Mucosa of descending colon (tissue), 3 donors: Measurements from ENCODE around the gene CIDEA. TPM values are rescaled to one million over a fixed set of nuclear protein-coding genes. Genes with fewer than 3 reads are reported as not detected.
A peak's percentile ranks its signal among the peaks of the same experiment; 100 is the strongest.
"Not testable (repeated sequence)": the region's sequence is repeated elsewhere in the genome, so short reads cannot be mapped to it uniquely, and the experiment has no call there.

ENCODE experiments used
- ATAC-seq: fragments of 200-7000 bp; cut with Tn5 transposase; one replicate; pipeline ENCODE4 v1.9.1; 2020; ENCODE audit warnings: mild to moderate bottlenecking, moderate library complexity
- DNase-seq, 3 donors: peaks; one replicate each; pipeline ENCODE4 v3.0.0-alpha.2; 2020
- H3K36me3 ChIP-seq: fragments of 200-600 bp; one replicate; pipeline ENCODE4 v1.8.0; 2021; ENCODE audit warnings: low read depth, mild to moderate bottlenecking
- H3K4me1 ChIP-seq: fragments of 200-600 bp; one replicate; pipeline ENCODE4 v1.8.0; 2021; ENCODE audit warnings: low read depth, mild to moderate bottlenecking
- H3K4me3 ChIP-seq: fragments of 200-600 bp; one replicate; pipeline ENCODE4 v1.8.0; 2021; ENCODE audit warnings: mild to moderate bottlenecking
- H3K9me3 ChIP-seq: fragments of 200-600 bp; one replicate; pipeline ENCODE4 v1.8.0; 2021; ENCODE audit warnings: mild to moderate bottlenecking
- intact Hi-C, 2 donors: fragments of 100-400 bp; cut with DNase I in 1 of 2; cut with micrococcal nuclease in 1 of 2; formaldehyde crosslinking; loops; one replicate each; pipeline versions ENCODE4 v1.11.0 to v1.11.1; 2022; cut with DNase I, micrococcal nuclease
- total RNA-seq, 3 donors: library from RNA; stranded (reverse); fragmentation: NEBNext Ultra II Directional in 2 of 3; extraction: Animal tissue kit (Norgen Biotek cat#: 25700) in 2 of 3; gene quantifications; one replicate each; pipeline versions ENCODE4 v1.2.1 to v1.2.4, GENCODE V29; 2021 to 2023
- TF ChIP-seq, protein P1 (sequence below): fragments of 200-600 bp; IDR thresholded peaks from one replicate; pipeline ENCODE4 v1.8.0; 2022; ENCODE audit warnings: antibody characterized with exemption, mild to moderate bottlenecking
- donor health status: DM: no; HTN: no; CAD: no; lungs with moderate emphysema.
- donor health status: DM: no; HTN: no; CAD: no.
- donor health status: DM: no; HTN: yes; CAD: no.

Gene CIDEA
- total RNA-seq, 3 donors from 2014 or later = 0.58 to 0.98 TPM; not detected in 1

DNA sequence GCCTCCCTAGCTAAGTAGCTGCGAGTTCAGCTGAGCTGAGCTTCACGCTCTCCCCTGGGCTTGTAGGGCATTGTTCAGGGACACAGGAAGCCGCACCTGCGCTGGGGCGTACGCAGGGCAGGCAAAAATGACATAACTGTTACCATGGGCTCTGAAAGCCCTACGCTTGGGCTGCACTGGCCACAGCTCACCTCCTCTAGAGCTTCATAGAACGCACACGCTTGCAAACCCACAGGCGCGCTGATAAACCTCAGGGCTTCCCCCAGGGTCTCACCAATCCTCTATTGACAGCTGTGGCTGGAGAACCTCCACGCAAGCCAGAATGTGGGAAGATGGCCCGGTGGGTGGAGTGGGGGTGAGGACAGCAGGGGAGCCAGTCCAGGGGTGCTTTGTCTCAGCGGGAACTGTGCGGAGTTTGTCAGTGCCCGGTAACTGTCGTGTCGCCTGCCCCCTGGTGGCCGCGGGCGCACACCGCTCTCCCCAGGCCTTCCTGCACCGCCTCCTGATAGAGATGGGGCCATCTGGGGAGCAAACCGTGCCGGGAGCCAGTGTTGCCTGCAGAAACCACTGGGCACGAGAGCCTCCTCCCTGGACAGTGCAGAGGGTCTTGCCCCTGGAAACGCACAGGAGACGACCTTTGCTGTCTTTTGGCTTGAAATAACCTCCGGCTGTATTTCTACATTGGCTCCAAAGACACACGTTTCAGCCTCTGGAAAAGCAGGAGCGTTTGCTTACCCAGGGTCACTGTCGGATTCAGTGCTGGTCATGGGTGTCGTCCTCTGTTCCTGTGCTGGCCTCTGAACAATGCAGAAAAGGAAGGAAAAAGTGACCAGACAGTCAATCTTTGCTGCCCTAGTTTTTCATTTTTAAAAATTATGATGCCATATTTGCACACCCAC lies 17.0 kb upstream of the CIDEA start:
- ATAC-seq = peak; percentile 96
- intact Hi-C loops = no loop called here

DNA sequence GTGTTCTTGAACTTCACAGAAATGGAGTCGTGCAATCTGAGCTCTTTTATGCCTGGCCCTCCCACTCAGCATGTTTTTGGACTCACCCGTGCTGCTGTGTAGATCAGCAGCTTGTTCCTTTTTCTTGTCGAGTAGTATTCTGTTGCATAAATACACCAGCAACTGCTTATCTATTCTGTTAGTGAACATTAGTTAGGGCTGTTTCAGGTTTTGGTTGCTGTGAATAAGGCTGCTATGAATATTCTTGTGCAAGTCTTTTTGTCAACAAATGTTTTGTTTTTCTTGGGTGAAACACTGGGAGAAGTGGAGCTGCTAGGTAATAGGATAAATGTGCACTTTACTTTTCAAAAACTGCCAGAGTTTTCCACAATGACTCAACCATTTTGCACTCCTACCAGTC lies 15.3 kb upstream of the CIDEA start:
- intact Hi-C loops = no loop called here
- DNase-seq = no peak

More for the DNA sequence above, 17.0 kb upstream of the CIDEA start:
- TF ChIP-seq, protein P1, sequence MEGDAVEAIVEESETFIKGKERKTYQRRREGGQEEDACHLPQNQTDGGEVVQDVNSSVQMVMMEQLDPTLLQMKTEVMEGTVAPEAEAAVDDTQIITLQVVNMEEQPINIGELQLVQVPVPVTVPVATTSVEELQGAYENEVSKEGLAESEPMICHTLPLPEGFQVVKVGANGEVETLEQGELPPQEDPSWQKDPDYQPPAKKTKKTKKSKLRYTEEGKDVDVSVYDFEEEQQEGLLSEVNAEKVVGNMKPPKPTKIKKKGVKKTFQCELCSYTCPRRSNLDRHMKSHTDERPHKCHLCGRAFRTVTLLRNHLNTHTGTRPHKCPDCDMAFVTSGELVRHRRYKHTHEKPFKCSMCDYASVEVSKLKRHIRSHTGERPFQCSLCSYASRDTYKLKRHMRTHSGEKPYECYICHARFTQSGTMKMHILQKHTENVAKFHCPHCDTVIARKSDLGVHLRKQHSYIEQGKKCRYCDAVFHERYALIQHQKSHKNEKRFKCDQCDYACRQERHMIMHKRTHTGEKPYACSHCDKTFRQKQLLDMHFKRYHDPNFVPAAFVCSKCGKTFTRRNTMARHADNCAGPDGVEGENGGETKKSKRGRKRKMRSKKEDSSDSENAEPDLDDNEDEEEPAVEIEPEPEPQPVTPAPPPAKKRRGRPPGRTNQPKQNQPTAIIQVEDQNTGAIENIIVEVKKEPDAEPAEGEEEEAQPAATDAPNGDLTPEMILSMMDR = peak; percentile 87
- Histone ChIP-seq H3K36me3 (no peaks in the 10 kb centered on the region), H3K4me1 (no peaks in the 10 kb centered on the region), H3K9me3 (no peaks in the 10 kb centered on the region), H3K4me3 (no peak overlapping the region)
- DNase-seq = peak; percentile 64 to 88 (median 83)

DNA sequence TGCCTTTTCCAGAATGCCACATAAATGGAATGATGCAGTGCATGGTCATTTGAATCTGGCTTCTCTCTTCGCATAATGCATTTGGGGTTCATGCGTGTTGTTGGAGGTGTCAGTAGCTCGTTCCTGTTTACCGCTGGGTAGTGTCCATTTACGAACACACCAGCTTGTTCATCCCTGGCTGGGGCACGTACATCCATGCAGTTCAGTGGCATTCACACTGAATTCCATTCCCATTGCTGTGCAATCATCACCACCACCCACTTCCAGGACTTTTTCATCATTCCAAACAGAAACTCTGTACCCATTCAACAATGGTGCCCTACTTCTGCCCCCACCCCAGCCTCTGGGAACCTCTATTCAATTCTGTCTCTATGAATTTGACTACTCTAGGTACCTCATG lies 14.7 kb upstream of the CIDEA start:
- TF ChIP-seq, protein P1 = no peak
- DNase-seq = no peak
- Histone ChIP-seq H3K36me3 (no peaks in the 10 kb centered on the region), H3K4me3 (no peak overlapping the region), H3K9me3 (no peaks in the 10 kb centered on the region), H3K4me1 (no peaks in the 10 kb centered on the region)
- ATAC-seq = no peak
- intact Hi-C loops = no loop called here

More for the DNA sequence above, 15.3 kb upstream of the CIDEA start:
- no peak for ATAC-seq
- no peaks in the 10 kb centered on the region for H3K4me1 ChIP-seq
- H3K9me3 ChIP-seq = no peaks in the 10 kb centered on the region
- no peaks in the 10 kb centered on the region for H3K36me3 ChIP-seq
- no peak overlapping the region for H3K4me3 ChIP-seq
- TF ChIP-seq, protein P1 = no peak

DNA sequence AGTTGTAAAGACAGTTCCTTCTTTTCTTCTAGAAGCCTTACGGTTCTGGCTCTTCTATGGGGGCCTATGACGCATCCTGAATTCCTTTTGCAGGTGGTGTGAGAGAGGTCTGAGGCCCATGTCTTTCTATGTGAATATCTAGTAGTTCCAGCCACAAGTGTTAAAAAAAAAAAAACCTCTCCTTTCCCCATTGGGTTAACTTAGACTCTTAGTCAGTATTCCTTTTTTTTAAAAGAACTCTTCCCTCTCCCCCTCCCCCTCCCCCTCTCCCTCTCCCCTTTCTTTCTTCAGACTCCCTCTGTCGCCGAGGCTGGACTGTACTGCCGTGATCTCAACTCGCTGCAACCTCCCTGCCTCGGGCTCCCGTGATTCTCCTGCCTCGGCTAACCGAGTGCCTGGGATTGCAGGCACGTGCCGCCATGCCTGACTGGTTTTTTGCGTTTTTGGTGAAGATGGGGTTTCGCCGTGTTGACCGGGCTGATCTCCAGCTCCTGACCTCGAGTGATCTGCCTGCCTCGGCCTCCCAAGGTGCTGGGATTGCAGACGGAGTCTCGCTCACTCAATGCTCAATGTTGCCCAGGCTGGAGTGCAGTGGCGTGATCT lies 11.4 kb upstream of the CIDEA start:
- intact Hi-C loops = loop anchor here in 1 of 2 donors (10.0 kb wide), 1 partner anchor 148 kb away; the partner anchor contains the start of gene ANKRD62
- Histone ChIP-seq H3K36me3 (no peaks in the 10 kb centered on the region), H3K4me3 (no peak overlapping the region), H3K9me3 (no peaks in the 10 kb centered on the region), H3K4me1 (no peaks in the 10 kb centered on the region)
- ATAC-seq (no peak), DNase-seq (no peak)
- TF ChIP-seq, protein P1 = no peak

DNA sequence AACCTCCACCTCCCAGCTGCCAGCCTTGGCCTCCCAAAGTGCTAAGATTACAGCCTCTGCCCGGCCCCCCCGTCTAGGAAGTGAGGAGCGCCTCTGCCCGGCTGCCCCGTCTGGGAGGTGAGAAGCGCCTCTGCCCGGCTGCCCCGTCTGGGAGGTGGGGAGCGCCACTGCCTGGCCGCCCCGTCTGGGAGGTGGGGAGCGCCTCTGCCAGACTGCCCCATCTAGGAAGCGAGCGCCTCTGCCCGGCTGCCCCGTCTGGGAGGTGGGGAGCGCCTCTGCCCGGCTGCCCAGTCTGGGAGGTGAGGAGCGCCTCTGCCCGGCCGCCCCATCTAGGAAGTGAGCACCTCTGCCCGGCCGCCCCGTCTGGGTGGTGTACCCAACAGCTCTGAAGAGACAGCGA lies 10.9 kb upstream of the CIDEA start:
- not testable (repeated sequence) for H3K9me3 ChIP-seq, H3K4me3 ChIP-seq, H3K4me1 ChIP-seq, DNase-seq, ATAC-seq, H3K36me3 ChIP-seq
- intact Hi-C loops = loop anchor here in 1 of 2 donors (10.0 kb wide), 1 partner anchor 148 kb away; the partner anchor contains the start of gene ANKRD62

DNA sequence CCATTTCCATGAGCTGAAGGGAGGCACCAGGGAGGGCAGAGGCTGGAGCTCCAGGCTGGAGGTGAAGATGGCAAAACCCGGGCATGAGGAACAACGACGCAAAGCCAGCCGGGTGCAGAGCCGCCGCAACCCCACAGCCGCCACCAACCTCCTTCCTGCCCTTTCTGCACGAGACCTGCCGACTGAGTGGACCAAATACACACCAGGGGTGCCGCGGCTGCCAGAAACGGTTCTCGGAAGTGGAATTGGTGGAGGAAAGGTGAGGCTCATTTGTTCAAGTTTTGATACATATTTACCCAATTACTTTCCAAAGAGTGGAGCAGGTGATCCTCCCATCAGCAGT lies 8.4 kb upstream of the CIDEA start:
- Histone ChIP-seq H3K36me3 (no peaks in the 10 kb centered on the region), H3K4me3 (no peak overlapping the region), H3K9me3 (no peaks in the 10 kb centered on the region), H3K4me1 (no peaks in the 10 kb centered on the region)
- DNase-seq (no peak), ATAC-seq (no peak)
- intact Hi-C loops = loop anchor here in 1 of 2 donors (10.0 kb wide), 1 partner anchor 151 kb away; the partner anchor contains the start of gene ANKRD62
- TF ChIP-seq, protein P1 = no peak
